CD4-positive, alpha-beta T cell treated with Interleukin-2 at 100 ng/mL for 4 hours (primary cell): ENCODE measurements around the gene ATF5.
"Not testable (repeated sequence)": the region's sequence is repeated elsewhere in the genome, so short reads cannot be mapped to it uniquely, and the experiment has no call there.

Source experiments
- DNase-seq: peaks from one replicate; pipeline ENCODE4 v3.0.0-alpha.2; 2020; ENCODE audit warnings: low spot score

Gene ATF5

GRCh38 chr19:49923055-49924003 lies 5.7 kb upstream of the ATF5 start:
- no peak for DNase-seq

- no peak for DNase-seq
Measured at GRCh38 chr19:49924004-49924880, 4.8 kb upstream of the ATF5 start.

GRCh38 chr19:49924881-49925210 lies 4.2 kb upstream of the ATF5 start:
- not testable (repeated sequence) for DNase-seq

GRCh38 chr19:49925486-49925885 lies 3.5 kb upstream of the ATF5 start:
- no peak for DNase-seq

DNA sequence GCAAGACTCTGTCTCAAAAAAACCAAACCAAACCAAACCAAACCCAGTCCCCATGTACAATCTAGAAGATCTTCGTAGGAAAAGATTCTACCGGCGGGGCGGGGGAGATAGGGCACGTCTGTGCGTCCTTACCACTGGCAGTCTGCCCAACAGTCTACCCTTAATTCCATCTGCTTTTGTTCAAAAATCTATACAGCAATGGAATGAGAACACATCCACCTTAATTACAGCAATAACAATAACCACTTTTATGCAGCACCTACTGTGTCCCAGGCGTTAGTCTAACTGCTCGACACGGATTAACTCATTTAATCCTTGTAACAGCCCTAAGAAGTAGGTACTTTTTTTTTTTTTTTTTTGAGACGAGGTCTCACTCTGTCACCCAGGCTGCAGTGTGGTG lies 2.5 kb upstream of the ATF5 start:
- no peak for DNase-seq

DNA sequence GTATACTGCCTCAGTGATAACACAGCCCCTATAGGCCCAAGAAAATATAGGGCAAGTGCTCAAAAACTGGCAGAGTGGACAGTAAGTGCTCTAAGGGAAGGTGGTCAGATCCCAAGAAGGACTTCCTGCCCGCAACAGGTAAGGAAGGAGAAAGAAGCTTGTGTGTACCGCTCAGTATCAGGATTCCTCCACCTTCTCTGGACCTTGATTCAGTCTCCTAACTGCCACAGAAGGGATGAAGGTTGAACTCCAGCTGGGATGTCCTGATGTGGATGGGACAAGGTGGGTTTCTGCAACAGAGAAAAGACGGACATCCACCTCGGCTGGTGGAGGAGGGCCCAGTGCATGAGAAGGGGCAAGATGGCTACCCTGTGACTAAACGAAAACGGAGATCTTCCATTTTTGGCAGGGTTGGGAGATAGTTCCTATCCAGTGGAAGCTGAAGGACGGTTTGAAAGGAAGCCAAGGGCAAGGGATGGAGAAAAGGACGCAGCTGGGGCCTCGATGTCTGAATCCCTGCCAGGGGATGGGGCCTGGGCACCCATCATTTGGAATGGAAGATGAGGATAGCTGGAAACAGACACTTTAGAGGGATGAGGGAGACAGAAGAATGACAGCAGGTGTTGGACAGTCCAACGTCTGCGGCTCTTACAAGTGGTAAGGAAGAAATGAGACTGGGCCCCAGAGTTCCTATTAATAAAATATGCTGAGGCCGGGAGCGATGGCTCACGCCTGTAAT lies 1.3 kb upstream of the ATF5 start:
- no peak for DNase-seq

- DNase-seq = peak; percentile 94
Measured at GRCh38 chr19:49929611-49930482, 842 bp downstream of the ATF5 start.

- no peak for DNase-seq
Measured at GRCh38 chr19:49930483-49931011, 1.5 kb downstream of the ATF5 start.

DNA sequence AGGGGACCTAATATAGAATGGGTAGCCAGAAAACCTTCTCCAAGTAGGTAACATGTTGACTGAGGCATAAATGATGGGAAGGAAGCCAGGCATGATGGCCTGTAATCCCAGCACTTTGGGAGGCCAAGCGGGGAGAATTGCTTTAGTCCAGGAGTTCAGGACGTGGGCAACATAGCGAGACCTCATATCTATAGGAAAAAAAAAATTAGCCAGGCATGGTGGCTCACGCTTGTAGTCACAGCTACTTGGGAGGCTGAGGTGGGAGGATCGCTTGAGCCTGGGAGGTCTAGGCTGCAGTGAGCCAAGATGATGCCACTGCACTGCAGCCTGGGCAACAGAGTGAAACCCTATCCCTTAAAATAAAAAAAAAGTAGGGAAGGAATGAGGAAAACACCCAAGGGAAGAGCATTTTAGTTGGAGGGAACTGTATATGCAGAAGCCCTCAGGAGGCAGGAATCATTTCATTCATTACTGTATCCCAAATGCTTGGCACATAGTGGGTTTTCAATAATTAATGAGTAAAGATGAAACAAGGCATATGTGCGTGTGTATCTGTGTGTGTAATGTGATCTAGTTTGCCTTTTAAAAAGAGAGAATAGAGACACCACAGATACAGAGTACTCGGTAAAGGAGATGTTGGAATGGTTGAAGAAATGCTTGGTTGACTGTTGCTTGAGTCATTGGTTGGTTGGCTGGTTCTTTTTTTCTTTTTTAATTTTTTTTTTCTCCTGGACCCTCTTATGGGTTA lies 2.5 kb downstream of the ATF5 start:
- DNase-seq = no peak

- DNase-seq = no peak
Measured at GRCh38 chr19:49932041-49932451, 3.0 kb downstream of the ATF5 start.

DNA sequence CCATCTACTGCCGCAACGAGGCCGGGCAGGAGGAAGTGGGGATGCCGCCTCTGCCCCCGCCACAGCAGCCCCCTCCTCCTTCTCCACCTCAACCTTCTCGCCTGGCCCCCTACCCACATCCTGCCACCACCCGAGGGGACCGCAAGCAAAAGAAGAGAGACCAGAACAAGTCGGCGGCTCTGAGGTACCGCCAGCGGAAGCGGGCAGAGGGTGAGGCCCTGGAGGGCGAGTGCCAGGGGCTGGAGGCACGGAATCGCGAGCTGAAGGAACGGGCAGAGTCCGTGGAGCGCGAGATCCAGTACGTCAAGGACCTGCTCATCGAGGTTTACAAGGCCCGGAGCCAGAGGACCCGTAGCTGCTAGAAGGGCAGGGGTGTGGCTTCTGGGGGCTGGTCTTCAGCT lies 3.7 kb downstream of the ATF5 start:
- peak; percentile 31 for DNase-seq

GRCh38 chr19:49933643-49934042 lies 4.6 kb downstream of the ATF5 start:
- no peak for DNase-seq

GRCh38 chr19:49936549-49936948 lies 7.5 kb downstream of the ATF5 start:
- DNase-seq = no peak

DNA sequence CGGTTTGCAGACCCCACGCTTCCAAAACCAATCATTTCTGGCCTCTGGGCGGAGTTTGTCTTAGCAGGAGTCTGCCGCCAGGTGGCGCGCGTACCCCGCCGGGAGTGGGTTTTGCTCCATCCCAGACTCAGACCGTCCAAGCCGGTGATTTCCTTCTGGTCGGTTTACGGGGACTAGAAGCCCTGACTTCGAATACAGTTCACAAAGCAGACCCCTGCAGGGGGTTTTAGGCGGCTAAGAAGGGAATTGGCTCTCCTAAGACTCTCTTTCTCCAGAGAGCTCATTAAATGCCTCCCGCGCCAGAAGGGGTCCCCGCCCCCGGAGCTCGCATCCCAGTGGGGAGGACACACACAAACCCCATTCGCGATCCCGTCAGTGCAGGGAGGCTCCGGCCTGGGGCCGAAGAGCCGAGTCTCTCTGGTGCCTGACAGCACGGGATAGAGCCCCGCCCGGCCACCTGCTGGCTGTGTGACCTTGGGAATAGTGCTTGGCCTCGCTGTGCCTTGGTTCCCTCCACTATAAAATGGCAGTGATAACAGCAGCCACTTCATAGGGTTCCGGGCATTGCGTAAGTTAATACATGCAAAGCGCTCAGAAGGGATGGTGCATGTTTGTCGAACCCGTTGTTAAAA lies 8.9 kb downstream of the ATF5 start:
- peak; percentile 78 for DNase-seq

DNA sequence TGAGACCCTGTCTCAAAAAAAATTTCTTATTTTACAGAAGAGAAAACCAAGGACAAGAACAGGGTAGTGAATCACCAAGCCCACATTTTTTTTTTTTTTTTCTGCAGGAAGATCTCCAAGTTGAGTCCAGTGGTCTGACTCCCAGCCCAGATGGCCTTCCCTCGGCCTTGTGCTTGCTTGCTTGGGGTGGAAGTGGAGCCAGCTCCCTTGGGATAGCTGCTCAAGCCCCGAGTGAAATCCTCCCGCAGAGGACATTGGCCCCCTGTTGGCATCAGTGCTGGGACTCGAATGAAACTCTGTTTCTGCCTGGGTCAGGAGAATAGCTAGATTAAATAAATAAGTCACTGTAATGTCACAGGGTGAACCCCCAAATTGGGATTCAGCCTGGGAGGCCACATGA lies 9.7 kb downstream of the ATF5 start:
- no peak for DNase-seq

DNA sequence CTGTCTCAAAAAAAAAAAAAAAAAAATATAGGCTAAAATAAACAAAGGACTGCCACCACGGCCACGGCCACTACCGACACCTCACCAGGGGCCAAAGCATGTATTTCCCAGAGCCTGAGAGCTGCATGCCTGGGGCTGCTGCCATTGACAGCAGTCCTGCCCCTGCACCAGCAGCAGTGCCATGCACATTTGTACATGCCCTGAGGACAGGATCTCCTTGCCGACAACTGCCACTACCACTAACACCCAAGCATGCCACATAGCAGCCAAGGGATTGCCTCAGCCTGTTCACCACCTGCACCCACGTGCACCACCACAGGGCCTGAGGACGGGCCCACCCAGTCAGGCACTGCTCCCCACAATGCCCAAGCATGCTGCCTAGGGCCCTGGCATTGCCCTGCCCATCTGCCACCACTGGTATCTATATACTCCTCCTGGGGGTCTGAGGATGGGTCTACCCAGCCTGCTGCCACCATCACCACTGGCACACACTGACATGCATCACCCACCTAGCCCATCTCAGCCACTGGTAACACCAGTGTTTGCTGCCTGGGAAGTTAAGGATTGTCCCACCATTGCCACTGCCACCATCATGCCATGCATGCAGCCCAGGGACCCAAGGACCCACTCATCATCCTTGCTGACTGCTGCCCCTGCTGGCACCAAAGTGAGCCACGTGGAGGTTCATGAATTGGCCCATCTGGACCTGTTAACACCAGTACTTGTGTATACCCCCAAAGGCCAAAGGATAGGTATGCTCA lies 10.9 kb downstream of the ATF5 start:
- no peak for DNase-seq

GRCh38 chr19:49940482-49940791 lies 11.4 kb downstream of the ATF5 start:
- no peak for DNase-seq

DNA sequence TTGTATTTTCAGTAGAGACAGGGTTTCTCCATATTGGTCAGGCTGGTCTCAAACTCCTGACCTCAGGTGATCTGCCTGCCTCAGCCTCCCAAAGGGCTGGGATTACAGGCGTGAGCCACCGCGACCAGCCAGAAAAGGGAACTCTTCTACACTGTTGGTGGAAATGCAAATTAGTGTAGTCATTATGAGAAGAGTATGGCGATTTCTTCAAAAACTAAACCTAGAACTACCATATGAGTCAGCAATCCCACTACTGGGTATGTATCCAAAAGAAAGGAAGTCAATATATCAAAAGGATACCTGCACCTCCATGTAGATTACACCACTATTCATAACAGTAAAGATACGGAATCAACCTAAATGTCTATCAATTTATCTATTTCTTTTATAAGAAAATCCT lies 15.6 kb downstream of the ATF5 start:
- not testable (repeated sequence) for DNase-seq

- no peak for DNase-seq
Measured at GRCh38 chr19:49946415-49946814, 17.4 kb downstream of the ATF5 start.
